GM12878 (cell line): Measurements from ENCODE around the gene LYL1. TPM values are rescaled to one million over a fixed set of nuclear protein-coding genes. Genes with fewer than 3 reads are reported as not detected.

Source experiments
- ATAC-seq: fragments of 200-7000 bp; cut with Tn5 transposase; 3 replicates; pipeline ENCODE4 v1.9.1; 2020; ENCODE audit warnings: mild to moderate bottlenecking, moderate library complexity
- BruUV-seq: library from RNA; stranded (reverse); fragments of 400-500 nt; replicated peaks from 2 replicates; lab custom pipeline; 2021; lab: Mats Ljungman, UMichigan
- CTCF ChIA-PET: fragments of 300-600 bp; sonication (Branson Sonifier 250); formaldehyde crosslinking; extraction: SDS; loops from one replicate; lab custom pipeline; 2021; ENCODE audit warnings: inconsistent platforms; lab: Yijun Ruan, JAX
- POLR2A ChIA-PET: fragments of 350-600 bp; formaldehyde crosslinking; extraction: SDS; loops from one replicate; lab custom pipeline; 2021; ENCODE audit warnings: inconsistent platforms; lab: Charles Lee
- RAD21 ChIA-PET: fragments of 300-600 bp; sonication (Branson Sonifier 250); formaldehyde crosslinking; loops from one replicate; lab custom pipeline; 2023; ENCODE audit warnings: antibody characterized with exemption; ENCODE audit not compliant: unreplicated experiment; lab: Charles Lee
- SMC1A ChIA-PET: fragments of 300-600 bp; sonication (Branson Sonifier 250); formaldehyde crosslinking; loops from one replicate; lab custom pipeline; 2023; ENCODE audit not compliant: unreplicated experiment, uncharacterized antibody; lab: Charles Lee
- DNase-seq: peaks from one replicate; pipeline ENCODE4 v3.0.0-alpha.2; 2011; ENCODE audit warnings: low read depth, low spot score
- FAIRE-seq: peaks from 3 replicates; lab custom pipeline; 2011; peaks lifted over from hg19 to GRCh38; lab: Jason Lieb, UNC
- H2AFZ ChIP-seq: 2 replicates; pipeline ENCODE4 v1.6.0; 2011; ENCODE audit warnings: low read depth, low read length, control low read depth; ENCODE audit not compliant: control insufficient read depth
- H3K27ac ChIP-seq: 2 replicates; pipeline ENCODE4 v1.5.1; 2011; ENCODE audit warnings: control low read depth; ENCODE audit not compliant: control insufficient read depth, insufficient read depth
- H3K27me3 ChIP-seq, 2 experiments: replicated peaks in 1 of 2; 2 replicates each; pipeline versions ENCODE4 v1.6.0 to v1.6.1; 2011; ENCODE audit warnings: low read length in 1 of 2; ENCODE audit not compliant: control insufficient read depth in 2 of 2, insufficient read depth in 2 of 2
- H3K36me3 ChIP-seq, 2 experiments: 2 replicates each; pipeline ENCODE4 v1.5.1; 2011; ENCODE audit warnings: low read length in 1 of 2; ENCODE audit not compliant: control insufficient read depth in 2 of 2, insufficient read depth in 2 of 2
- H3K4me1 ChIP-seq: 2 replicates; pipeline ENCODE4 v1.6.1; 2011; ENCODE audit warnings: mild to moderate bottlenecking, low read length, moderate library complexity, mixed read lengths; ENCODE audit not compliant: control insufficient read depth, insufficient read depth
- H3K4me2 ChIP-seq: 2 replicates; pipeline ENCODE4 v1.6.0; 2011; ENCODE audit warnings: control low read depth; ENCODE audit not compliant: control insufficient read depth, insufficient read depth
- H3K4me3 ChIP-seq: fragments of 200-600 bp; sonication (generic); 2 replicates; pipeline ENCODE4 v1.5.1; 2016
- H3K79me2 ChIP-seq: 2 replicates; pipeline ENCODE4 v1.6.0; 2011; ENCODE audit warnings: low read length; ENCODE audit not compliant: control insufficient read depth, insufficient read depth
- H3K9ac ChIP-seq: 2 replicates; pipeline ENCODE4 v1.8.0; 2011; ENCODE audit warnings: low read length, control low read depth, mixed read lengths; ENCODE audit not compliant: control insufficient read depth, insufficient read depth
- H3K9me3 ChIP-seq: replicated peaks from 3 replicates; pipeline ENCODE4 v1.5.1; 2011; ENCODE audit warnings: mild to moderate bottlenecking, low read length; ENCODE audit not compliant: control insufficient read depth, insufficient read depth
- H4K20me1 ChIP-seq: 2 replicates; pipeline ENCODE4 v1.6.0; 2011; ENCODE audit not compliant: control insufficient read depth, insufficient read depth
- ASH2L ChIP-seq: fragments of 300-600, 200-600 bp; sonication (generic); IDR thresholded peaks from 2 replicates; pipeline ENCODE4 v1.6.1; 2017; ENCODE audit warnings: low read depth, mild to moderate bottlenecking, borderline replicate concordance
- BHLHE40 ChIP-seq, 2 experiments: fragments of 450-650 bp in 1 of 2; IDR thresholded peaks; 2 replicates each; pipeline ENCODE4 v1.6.1; 2011 to 2017; ENCODE audit warnings: low read depth in 2 of 2, borderline replicate concordance in 1 of 2, improper control_type of control experiment in 1 of 2, low read length in 1 of 2, mild to moderate bottlenecking in 1 of 2
- EZH2 ChIP-seq: IDR thresholded peaks from 2 replicates; pipeline ENCODE4 v1.6.1; 2012; ENCODE audit warnings: low read depth, mild to moderate bottlenecking, control low read depth, inconsistent platforms, low read length, borderline replicate concordance; ENCODE audit not compliant: control insufficient read depth
- GATAD2B ChIP-seq: fragments of 450-650 bp; conservative IDR thresholded peaks from 2 replicates; pipeline ENCODE4 v1.6.1; 2017; ENCODE audit warnings: low read depth, mild to moderate bottlenecking, moderate library complexity
- IKZF1 ChIP-seq: fragments of 450-650 bp; conservative IDR thresholded peaks from 2 replicates; pipeline ENCODE4 v1.6.1; 2017; ENCODE audit warnings: antibody characterized with exemption, mild to moderate bottlenecking
- JUNB ChIP-seq: IDR thresholded peaks from 2 replicates; pipeline ENCODE4 v1.6.1; 2016; ENCODE audit warnings: antibody characterized with exemption, mild to moderate bottlenecking
- PRDM15 ChIP-seq: fragments of 450-650 bp; formaldehyde crosslinking; IDR thresholded peaks from 2 replicates; pipeline ENCODE4 v1.4.0; 2020; ENCODE audit warnings: mild to moderate bottlenecking, moderate library complexity
- RB1 ChIP-seq: fragments of 450-650 bp; formaldehyde crosslinking; IDR thresholded peaks from 2 replicates; pipeline ENCODE4 v1.6.1; 2017; ENCODE audit warnings: mild to moderate bottlenecking, borderline replicate concordance
- RELB ChIP-seq: fragments of 450-650 bp; IDR thresholded peaks from 2 replicates; pipeline ENCODE4 v1.6.1; 2017; ENCODE audit warnings: low read depth, mild to moderate bottlenecking, moderate library complexity
- RUNX3 ChIP-seq: IDR thresholded peaks from 2 replicates; pipeline ENCODE4 v1.6.1; 2012; ENCODE audit warnings: low read length, inconsistent platforms
- SMAD5 ChIP-seq: IDR thresholded peaks from 2 replicates; pipeline ENCODE4 v1.6.1; 2016; ENCODE audit warnings: antibody characterized with exemption, low read depth
- SP1 ChIP-seq: IDR thresholded peaks from one replicate; pipeline ENCODE4 v1.6.1; 2011; ENCODE audit warnings: low read depth, low read length
- STAT1 ChIP-seq: fragments of 450-650 bp; conservative IDR thresholded peaks from 2 replicates; pipeline ENCODE4 v1.6.1; 2014; ENCODE audit warnings: antibody characterized with exemption, mild to moderate bottlenecking
- ZNF217 ChIP-seq: fragments of 450-650 bp; IDR thresholded peaks from 2 replicates; pipeline ENCODE4 v1.6.1; 2017; ENCODE audit warnings: antibody characterized with exemption, mild to moderate bottlenecking
- WGBS: methylation state at CpG from one replicate; pipeline ENCODE4 v1.1.6; 2016; ENCODE audit warnings: low lambda C conversion rate; ENCODE audit not compliant: insufficient replicate concordance, insufficient coverage; ENCODE audit errors: missing lambda C conversion rate; 5-methylcytosine and 5-hydroxymethylcytosine counted together
- in situ Hi-C: fragments of 300-500 bp; cut with MboI; formaldehyde crosslinking; loops from 9 replicates; pipeline ENCODE4 v1.14.3; 2018; ENCODE audit warnings: mixed read lengths
- intact Hi-C: fragments of 100-400 bp; cut with micrococcal nuclease; formaldehyde crosslinking; loops from one replicate; pipeline ENCODE4 v1.14.2; 2022; ENCODE audit not compliant: unreplicated experiment
- polyA plus RNA-seq, 11 experiments: library from polyadenylated mRNA; depleted of rRNA in 4 of 11; unstranded in 6 of 11; stranded (reverse) in 5 of 11; fragments of >200 nt; fragmentation: Nextera tagmentation in 4 of 11; fragmentation: Illumina TruSeq in 1 of 11; extraction: Ambion mirVana in 4 of 11; extraction: Trizol in 1 of 11; gene quantifications; 1 replicate in 1 of 11; 2 replicates in 10 of 11; pipeline versions ENCODE4 v1.2.1 to v1.2.3, GENCODE V29; 2011 to 2016; ENCODE audit warnings: inconsistent platforms in 2 of 11, missing spikeins in 2 of 11, low read depth in 1 of 11
- total RNA-seq, 4 experiments: library from RNA; depleted of rRNA in 3 of 4; stranded (reverse); fragments of >200 nt in 3 of 4; fragmentation: Illumina TruSeq in 1 of 4; extraction: Trizol in 1 of 4; gene quantifications; 2 replicates each; pipeline versions ENCODE4 v1.2.1 to v1.2.3, GENCODE V29; 2013 to 2021

Gene LYL1
- total and polyA plus RNA-seq, 10 of the 15 experiments (the other 5 are each of a cell fraction or from before 2014, with no cell fraction given) = 0.10 to 34.8 (median 4.4) TPM

- TF ChIP-seq RELB = peak; percentile 86
- peak; percentile 100 for TF ChIP-seq JUNB
- TF ChIP-seq EZH2 = peak; percentile 100; the same call in 1 of the 2 replicates
These were observed 2.5 kb downstream of the LYL1 start (continued) for GRCh38 chr19:13100031-13100588.

- H3K27me3 ChIP-seq = peaks cover 2 to 7% of the 10 kb centered on the region in 2 experiments
- H3K4me1 ChIP-seq = peaks cover 50% of the 10 kb centered on the region
- ATAC-seq (peak; percentile 18), DNase-seq (no peak), FAIRE-seq (no peak)
- RAD21 ChIA-PET = interaction anchor here (1.0 kb wide), 1 partner anchor 122 kb away, joined by 3 read pairs; no protein-coding TSS in a partner anchor
- WGBS = 9% methylated on average over 72 of the region's 77 CpGs
- BruUV-seq = no TSS peak
- H3K79me2 ChIP-seq = peaks cover 4% of the 10 kb centered on the region; the same call in 1 of the 2 replicates
- peak overlapping the region; percentile 48; the same call in 1 of the 2 replicates for H3K27ac ChIP-seq
- no peaks in the 10 kb centered on the region; the same call in 2 of the 3 replicates for H3K9me3 ChIP-seq
- peak overlapping the region; percentile 14; the same call in 1 of the 2 replicates for H2AFZ ChIP-seq
- intact Hi-C loops = loop anchor here (10.0 kb wide), 1 partner anchor 65 kb away; no protein-coding TSS in a partner anchor
- H3K36me3 ChIP-seq = no peaks in the 10 kb centered on the region
- no peak overlapping the region for H3K4me3 ChIP-seq
- CTCF ChIA-PET = interaction anchor here (0.5 to 3.0 kb wide), 4 partner anchors 38 to 134 kb away, joined by 3 to 13 read pairs (median 8); no protein-coding TSS in a partner anchor
- H3K4me2 ChIP-seq = peak overlapping the region; percentile 84
- in situ Hi-C loops = loop anchor here (10.0 kb wide), 1 partner anchor 215 kb away; the partner anchor contains the start of genes DNASE2 and KLF1
- no peak overlapping the region; the same call in 1 of the 2 replicates for H3K9ac ChIP-seq
- H4K20me1 ChIP-seq = no peaks in the 10 kb centered on the region
- SMC1A ChIA-PET = no interaction called here
- POLR2A ChIA-PET = interaction anchor here (0.5 to 0.6 kb wide), 2 partner anchors 122 to 157 kb away, joined by 4 to 5 read pairs; no protein-coding TSS in a partner anchor
- TF ChIP-seq IKZF1 (peak; percentile 63), STAT1 (no peak), EZH2 (no peak), SP1 (no peak), PRDM15 (no peak), GATAD2B (peak; percentile 79), ZNF217 (peak; percentile 60; the same call in 1 of the 2 replicates), SMAD5 (no peak), RUNX3 (peak; percentile 29), BHLHE40 (IDR thresholded peaks at IDR 0.05; ENCODE audit: borderline replicate concordance in 1 of 2, low read depth in 2 of 2, low read length in 1 of 2) (peak in 1 of 2 experiments; percentile 40; a peak in 1 of 4 replicates), ASH2L (0 out of 2 replicates have a peak, but pooled peaks have one; percentile 87), RB1 (no peak)
These were observed 3.3 kb downstream of the LYL1 start for GRCh38 chr19:13099073-13099999.
